Ammon's horn (tissue), 1 donor: ENCODE results near the gene ZNF775.
"Not testable (repeated sequence)": the region's sequence is repeated elsewhere in the genome, so short reads cannot be mapped to it uniquely, and the experiment has no call there.

Experiments used
- DNase-seq: peaks from one replicate; pipeline ENCODE4 v3.0.0-alpha.2; 2016; ENCODE audit warnings: low spot score

ZNF775 gene

DNA sequence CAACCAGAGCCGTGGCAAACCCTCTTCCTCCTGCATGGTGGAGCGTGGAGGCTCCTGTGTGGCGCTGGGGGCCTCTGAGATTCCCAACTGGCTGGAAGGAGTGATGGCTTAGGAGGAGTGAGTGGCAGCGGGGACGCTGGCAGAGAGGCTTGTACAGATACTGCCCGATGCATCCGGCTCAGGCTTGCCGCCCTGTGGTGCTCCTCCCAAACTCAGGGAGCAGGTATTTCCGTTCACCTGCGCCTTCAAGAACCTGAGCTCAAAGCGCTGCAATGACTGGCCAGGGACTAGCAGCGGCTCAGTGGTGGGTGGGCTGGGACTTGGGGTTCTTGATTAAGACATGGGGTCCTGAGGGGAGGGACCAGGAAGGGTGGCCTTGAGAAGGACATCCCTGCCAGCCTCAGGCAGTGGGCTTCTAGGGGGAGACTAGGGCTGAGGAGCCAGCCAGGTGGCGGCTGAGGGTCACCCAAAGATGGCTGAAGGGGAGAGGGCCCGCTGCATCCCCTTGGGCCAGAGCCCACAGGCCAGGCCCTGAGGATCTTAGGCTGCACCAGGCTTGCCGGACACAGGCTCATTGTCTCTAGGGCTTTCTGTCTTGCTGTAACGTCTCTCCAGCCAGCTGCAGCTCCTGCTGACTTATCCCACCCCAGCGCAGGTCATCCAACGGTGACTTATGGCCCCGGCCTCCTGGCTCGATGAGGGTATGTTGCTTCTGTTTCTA is 3.2 kb downstream of the ZNF775 start:
- peak; percentile 71 for DNase-seq

DNA sequence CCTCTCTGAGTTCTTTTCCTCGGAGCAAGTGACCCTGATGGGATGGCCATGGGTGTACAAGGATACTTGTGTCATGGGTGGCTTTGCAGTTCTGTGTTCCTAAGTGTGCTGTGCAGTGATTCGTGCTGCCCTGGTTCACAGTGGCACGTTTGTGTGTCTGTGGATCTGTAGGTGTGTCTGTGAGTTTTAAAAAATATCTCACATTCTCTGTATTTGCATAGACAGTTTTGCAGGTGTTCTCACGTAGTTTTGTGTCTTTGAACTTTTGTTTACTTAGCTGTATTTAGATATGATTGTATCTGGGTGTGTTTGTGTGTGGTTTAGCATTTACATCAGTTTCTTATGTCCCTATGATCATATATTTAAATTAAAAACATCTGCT is 3.7 kb downstream of the ZNF775 start:
- DNase-seq = no peak

DNA sequence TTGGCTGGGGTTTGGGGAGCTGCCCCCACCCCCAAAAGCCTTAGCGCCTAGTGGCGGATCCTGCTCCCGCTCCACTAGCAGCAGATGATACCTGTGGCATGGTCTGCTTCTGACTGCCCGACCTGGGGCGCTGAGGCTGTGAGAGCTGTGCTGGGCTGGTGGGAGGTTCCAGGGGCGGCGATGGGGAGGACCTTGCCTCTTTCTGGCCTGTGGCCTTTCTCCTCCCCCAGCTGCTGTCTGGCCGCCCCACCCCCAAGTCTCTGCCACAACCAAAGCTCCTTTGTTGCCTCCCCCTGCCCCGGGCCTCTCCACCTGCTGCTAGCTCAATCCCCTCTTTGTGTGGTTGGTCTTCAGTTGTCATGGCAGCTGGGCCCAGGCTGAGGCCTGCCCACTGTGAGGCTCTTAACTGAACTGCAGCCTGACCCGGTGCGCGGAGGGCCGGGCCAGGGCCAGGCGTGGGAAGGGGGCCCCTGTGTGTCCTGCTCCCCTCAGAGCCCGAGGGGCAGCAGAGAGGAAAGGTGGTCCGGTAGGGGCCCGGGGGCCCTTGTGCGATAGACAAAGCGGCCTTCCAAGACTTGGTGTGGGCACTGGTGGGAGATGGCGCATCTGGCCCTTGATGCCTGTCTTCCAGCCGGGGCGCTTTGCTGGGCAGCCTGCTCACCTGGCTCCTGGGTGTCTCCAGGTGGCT is 4.7 kb downstream of the ZNF775 start:
- DNase-seq = peak; percentile 98

DNA sequence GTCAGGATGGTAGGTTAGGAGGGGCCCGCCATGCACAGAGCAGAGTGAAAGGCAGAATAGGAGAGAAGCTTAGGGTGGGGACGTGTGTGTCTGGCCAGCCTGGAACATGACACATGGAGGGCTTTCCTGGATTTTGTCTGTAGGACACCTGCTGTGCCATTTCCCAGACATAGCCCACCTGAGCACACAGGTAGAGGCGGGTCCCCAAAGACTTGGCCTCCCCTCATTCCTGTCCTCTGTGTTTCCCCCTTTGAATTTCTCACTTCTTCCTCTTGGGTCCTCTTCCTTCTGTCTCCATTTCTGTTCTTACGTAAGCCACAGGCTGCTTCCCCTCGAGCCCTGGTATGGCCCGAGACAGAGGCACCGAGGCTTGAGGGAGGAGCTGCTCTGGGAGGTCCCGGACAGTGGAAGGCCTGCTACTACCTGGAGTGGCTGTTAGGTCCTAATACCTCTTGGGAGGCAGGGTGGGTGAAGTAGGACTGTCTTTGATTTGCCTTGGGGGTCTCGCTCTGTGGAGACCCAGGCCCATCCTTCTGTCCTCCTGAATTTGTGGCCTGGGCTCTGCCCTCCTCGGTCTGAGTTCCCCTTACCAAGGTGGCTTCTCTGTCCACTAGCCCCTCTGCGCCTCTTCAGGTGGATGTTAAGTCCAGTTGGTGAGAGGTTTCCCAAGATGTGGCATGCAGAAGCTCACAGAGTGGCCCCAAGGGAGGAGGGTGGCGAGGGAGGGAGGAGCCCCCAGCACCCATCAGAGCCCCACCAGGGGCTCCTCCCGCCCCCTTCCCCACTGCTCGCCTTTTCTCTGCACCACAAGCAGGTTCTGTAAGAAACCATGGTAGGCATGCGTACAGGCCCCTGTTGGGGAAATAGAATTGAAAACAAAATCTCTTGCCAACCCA is 5.5 kb downstream of the ZNF775 start:
- no peak for DNase-seq

DNA sequence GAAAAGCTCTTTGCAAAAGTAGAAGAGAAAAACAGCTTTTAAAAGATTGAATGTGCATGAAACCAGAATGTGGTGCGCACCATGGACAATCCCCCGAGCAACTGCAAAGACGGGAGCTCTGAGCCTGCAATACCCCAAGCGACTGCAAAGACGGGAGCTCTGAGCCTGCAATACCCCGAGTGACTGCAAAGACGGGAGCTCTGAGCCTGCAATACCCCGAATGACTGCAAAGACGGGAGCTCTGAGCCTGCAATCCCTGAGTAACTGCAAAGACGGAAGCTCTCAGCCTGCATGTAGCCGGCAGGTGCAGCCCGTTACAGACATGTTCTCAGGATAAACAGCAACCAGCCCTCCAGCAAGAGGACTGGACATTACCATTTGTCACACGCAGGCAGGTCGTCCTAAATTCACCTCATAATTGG is 6.2 kb downstream of the ZNF775 start:
- no peak for DNase-seq

DNA sequence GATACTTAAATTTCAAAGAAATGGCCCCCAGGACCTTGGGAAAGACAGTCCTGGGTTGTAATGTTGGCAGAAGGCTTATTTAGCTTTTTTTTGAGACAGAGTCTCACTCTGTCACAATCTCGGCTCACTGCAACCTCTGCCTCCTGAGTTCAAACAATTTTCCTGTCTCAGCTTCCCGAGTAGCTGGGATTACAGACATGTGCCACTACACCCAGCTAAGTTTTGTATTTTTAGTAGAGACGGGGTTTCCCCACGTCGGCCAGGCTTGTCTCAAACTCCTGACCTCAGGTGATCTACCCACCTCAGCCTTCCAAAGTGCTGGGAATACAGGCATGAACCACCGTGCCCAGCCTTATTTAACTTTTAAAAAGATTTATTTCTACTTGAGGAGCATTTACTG is 6.8 kb downstream of the ZNF775 start:
- not testable (repeated sequence) for DNase-seq

DNA sequence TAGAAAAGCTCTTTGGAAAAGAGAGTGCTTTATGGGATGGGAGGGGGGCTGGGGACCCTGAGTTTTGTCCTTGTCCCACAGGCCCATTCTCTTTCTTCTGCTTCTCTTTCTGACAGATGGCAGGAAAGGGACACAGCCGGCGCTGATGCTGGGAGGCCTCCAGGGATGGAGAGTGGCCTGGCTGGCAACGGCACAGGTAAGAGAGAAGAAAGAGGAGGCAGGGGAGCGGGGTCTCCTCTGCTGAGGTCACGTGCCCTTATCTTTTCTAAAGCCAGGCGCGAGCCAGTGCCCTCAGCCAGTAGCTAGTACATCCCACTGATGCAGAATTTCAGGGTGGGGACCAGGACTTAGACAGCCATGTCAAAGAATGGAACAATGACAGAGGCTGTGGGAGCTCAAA is 9.2 kb downstream of the ZNF775 start:
- DNase-seq = no peak

DNA sequence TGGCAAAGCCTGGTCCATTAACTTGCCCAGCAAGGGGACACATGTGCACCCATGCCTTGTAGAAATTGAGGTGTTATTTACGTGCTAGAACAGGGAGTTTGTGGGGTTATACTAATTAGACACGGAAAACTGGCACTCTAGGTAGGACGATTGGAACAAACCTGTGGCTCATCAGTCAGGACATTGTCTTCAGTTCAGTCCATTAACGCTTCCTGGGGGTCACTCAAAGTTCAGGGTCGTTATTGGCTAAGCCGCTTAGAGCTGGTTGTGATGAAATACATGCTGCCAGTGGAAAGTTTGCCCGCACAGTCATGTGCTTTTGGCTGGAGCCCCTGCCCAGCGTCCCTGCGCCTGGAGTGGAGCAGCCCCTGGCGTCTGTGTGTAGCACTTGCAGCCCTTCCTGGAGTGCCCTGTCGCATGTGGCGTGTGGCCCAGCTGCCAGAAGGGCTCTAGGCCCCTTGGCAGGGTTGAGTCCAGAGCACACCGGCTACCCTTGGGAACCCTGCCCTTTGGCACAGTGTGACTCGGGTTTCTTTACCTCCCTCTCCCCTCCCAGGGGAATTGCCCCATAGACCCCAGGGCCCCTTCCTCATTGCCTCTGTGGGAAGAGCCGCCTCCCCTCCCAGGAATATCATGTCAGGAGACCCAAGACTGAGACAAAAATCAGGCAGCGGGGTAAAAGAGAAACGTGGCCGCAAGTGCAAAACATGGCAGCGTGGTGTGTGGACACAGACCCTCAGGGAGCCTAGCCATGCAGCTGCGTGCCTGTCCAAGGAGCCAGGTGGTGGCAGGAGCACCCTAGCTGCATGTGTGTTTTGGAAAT is 9.8 kb downstream of the ZNF775 start:
- DNase-seq = peak; percentile 92

DNA sequence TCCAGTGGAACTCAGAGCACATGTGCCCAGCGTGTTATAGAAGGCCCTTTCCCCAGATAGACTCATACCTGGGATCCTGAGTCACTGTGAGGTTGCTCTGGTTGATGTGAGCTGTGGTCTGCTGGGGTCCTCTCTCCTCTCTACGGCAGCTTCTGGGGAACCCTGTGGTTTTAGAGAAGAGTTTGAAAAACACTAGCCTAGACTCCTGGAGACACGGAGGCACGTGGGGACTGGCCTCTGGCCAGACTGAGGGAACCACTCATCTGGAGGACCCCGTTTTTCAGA is 10.3 kb downstream of the ZNF775 start:
- DNase-seq = no peak

DNA sequence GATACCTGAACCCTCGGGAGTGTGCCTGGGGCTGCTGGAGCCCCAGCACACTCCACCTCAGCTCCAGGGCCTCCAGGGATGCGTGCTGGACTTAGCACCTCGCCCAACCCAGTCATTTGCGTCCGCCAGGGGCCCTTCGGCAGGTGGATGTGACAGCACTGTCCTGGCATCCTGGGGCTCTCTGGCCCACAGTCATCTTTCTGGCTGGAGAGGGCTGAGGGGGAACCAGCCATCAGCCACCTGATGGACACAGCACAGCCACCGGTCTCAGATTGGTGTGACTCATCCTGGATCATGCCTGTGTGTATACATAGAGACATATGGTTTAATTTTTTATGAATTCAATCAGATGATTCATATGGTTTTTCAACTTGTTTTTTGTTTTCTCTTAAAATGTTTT is 11.1 kb downstream of the ZNF775 start:
- no peak for DNase-seq

DNA sequence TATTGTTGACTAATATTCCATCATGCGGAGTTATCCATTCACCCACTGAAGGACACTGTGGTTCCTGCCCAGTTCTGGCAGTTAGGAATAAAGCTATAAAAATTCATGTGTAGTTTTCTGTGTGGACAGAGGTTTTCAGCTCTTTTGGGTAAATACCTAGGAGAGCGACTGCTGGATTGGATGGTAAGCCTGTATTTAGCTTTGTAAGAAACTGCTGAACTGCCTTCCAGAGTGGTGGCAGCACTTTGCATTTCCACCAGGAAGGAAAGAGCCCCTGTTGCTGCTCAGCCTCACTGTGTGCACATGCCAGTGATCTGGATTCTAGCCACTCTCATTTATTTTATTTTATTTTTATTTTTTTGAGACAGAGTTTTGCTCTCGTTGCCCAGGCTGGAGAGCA is 14.2 kb downstream of the ZNF775 start:
- no peak for DNase-seq

DNA sequence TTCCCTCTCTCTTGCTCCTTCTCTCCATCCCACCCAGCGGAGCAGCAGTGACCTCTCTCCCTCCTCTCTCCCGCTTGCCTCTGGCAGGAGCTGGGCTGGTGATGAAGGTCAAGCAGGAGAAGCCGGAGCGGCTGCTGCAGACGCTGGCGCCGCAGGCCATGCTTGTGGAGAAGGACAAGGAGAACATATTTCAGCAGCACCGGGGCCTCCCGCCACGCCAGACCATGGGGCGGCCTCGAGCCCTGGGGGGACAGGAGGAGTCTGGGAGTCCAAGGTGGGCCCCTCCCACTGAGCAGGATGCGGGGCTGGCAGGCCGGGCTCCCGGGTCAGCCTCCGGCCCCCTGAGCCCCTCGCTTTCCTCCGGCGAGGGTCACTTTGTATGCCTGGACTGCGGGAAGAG is 17.3 kb downstream of the ZNF775 start:
- DNase-seq = no peak

DNA sequence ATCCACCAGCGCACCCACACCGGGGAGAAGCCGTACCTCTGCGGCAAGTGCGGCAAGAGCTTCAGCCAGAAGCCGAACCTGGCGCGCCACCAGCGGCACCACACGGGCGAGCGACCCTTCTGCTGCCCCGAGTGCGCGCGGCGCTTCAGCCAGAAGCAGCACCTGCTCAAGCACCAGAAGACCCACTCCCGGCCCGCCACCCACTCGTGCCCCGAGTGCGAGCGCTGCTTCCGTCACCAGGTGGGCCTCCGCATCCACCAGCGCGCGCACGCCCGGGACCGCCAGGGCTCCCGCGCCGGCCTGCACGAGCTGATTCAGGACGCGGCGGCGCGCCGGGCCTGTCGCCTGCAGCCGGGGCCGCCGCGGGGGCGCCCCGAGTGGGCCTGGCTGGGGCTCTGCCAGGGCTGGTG is 17.7 kb downstream of the ZNF775 start:
- no peak for DNase-seq

DNA sequence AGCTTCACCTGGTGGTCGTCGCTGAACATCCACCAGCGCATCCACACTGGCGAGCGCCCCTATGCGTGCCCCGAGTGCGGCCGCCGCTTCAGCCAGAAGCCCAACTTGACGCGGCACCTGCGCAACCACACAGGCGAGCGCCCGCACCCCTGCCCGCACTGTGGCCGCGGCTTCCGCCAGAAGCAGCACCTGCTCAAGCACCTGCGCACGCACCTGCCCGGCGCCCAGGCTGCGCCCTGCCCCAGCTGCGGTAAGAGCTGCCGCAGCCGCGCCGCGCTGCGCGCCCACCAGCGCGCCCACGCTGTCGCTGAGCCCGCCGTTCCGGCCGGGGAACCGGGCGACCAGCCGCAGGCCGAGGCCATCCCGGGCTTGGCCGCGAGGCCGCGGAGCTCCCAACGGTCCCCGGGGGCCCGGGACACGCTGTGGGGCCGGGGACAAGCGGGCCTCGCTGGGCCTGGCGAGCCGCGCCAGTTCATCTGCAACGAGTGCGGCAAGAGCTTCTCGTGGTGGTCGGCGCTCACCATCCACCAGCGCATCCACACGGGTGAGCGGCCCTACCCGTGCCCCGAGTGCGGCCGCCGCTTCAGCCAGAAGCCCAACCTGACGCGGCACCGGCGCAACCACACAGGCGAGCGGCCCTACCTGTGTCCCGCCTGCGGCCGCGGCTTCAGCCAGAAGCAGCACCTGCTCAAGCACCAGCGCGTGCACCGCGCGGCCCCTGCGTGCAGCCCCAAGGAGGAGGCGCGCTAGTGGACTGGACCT is 18.4 kb downstream of the ZNF775 start:
- DNase-seq = no peak

DNA sequence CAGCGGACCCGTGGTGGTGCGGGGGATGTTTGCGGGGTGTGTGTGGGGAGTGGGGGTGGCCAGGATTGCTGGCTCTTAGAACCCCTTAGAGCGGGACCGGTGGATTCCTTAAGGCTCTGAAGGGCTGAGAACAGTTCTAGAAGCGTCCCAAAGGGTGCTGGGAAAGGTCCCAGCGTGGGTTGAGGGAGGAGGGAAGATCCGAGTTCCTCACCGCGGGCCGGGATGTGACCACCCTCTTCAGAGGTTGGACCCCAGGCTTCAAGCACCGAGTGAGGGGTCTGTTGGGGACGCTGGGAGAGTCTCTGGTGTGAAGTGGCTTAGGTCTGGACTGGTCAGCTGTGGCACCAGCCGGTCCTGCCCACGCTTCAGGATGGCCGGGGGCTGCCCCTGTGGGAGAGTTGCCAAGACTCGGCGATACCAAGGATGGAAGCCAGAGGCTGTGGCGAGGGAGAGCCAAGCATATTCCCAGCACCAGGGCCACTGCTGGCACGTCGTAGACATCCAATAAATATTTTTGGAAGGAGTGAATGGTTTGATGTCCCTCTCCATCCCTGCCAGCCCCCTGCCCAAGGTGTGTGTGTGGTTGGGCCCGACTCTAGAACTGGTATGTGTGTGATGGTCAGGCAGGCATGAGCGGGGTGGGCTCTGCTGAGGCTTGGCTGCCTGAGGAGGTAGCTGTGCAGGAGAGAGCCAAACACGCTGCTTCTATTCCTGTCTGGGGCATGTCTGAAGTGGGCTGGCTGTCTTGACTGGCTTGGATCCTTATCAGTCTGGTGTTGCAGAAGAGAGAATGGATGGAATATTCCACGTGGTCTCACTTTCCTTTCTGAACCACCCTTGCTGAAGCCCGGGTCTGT is 19.2 kb downstream of the ZNF775 start:
- no peak for DNase-seq

DNA sequence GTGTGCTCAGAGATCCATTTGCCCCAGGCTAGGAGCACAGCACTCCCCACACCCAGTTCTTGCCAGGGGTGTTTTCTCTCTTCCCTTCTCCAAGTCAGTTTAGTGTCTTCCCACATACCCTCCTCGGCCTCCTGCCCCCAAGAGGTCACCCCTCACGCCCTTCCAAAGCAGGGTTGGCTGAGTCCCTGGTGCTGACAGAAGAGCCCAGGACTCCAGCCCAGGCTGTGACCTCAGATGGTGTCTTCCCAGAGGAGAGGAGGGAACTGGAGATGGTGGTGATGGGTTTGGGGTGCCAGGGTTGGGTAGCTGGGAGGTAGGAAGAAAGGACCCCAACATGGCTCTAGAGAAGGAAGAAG is 19.8 kb downstream of the ZNF775 start:
- DNase-seq = no peak

DNA sequence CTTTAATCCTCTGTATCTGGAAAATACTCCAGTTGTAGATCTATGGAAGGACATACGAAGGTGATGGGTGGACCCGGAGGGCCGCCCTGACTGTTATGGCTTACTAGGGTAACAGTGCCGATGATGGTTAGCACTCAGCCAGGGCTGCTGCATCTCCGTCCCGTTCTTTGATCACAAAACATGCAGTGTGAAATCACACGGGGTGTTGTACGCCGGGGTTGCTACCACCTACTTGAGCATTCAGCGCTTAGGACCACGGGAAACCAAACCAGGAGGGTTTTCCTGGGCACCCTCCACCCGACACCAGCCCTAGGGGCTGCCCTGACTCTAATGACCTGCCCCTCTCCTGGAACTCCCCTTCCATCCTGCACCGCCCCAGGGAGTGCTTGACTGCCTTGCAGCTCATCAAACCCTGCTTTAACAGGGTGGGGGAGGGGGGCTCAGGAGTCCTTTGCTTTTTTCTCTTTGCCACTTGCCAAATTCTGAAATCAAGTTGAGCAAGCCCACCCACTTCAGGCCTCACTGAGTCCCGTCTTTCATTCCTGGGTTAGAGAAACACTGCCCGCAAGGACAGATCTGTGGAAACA is 20.4 kb downstream of the ZNF775 start:
- no peak for DNase-seq

DNA sequence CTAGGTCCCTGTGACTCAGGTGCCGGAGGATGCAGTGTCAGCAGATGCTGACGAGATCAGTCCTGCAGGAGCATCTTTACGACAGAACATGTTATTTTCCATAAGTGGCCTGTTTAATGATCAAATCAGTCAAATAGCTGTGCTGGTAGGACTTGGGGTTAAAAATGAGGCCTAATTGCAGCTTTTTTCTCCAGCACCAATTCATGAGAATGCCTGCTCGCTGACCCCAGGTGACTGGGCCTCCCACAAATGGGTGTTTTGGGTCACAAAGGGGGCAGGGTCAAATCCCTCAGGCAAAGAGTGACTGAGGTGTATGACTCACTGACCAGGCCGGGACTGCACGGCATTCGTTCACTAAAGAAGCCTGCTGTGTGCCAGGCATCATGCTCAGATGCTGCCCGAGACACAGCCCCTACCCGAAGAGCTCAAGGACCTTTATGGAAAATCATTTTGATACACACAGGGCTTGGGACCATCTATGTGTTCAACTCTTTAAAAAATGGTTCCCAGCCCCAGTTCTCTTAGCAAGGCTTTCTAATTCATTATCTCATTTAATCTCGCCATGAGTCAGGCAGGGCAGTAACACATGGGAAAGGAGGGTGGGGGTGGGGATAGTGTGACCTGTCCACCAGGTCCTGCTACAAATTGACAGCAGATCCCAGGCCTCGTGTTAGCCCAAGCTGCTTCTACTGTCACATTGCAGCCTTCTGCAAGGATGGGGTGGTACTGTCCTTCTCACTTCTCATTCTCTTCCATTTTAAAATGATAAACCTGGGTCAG is 21.1 kb downstream of the ZNF775 start:
- DNase-seq = no peak

DNA sequence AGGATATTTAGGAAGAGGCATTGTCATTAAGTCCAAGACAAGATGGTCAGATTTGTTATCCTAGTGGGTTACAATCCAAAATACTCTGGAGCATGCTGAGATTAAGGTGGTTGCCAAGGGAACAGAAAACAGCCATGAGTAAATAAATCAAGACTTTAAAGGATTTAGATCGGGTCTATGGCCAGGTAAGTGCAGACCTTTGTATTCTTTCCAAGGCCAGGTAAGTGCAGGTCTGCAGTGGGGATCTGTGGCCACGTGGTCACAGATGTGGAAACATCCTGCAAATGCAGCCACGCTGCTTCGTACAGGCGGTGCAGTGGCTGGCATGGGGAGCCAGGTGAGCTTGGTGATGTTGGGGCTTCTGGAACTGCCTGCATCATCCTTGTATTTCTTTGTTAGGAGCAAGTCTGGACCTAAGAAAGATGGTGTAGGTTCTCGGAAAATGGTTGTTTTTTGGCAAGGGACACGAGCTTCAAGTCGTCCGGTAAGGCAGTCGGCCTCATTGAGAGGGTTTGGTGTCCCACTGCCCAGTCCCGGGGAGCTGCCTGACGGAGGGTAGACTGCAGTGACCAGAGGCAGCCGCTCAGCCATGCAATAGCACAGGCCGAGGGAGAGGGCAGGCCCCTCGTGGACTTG is 21.8 kb downstream of the ZNF775 start:
- no peak for DNase-seq
